PC-9 (cell line): ENCODE data around the gene ADIPOR1. TPM values are rescaled to one million over a fixed set of nuclear protein-coding genes. Genes with fewer than 3 reads are reported as not detected.

Experiments
- BruUV-seq: library from RNA; stranded (reverse); fragments of 400-500 nt; replicated peaks from 2 replicates; lab custom pipeline; 2021; lab: Mats Ljungman, UMichigan
- CTCF ChIA-PET: fragments of 300-600 bp; sonication (Branson Sonifier 250); formaldehyde crosslinking; loops from one replicate; lab custom pipeline; 2022; ENCODE audit warnings: antibody characterized with exemption; lab: Charles Lee
- POLR2A ChIA-PET: fragments of 300-600 bp; sonication (Branson Sonifier 250); formaldehyde crosslinking; loops from one replicate; lab custom pipeline; 2022; ENCODE audit warnings: antibody characterized with exemption; ENCODE audit not compliant: unreplicated experiment; lab: Charles Lee
- DNase-seq, 2 experiments: peaks; one replicate each; pipeline versions ENCODE4 v3.0.0 to v3.0.0-alpha.2; 2015 to 2022; ENCODE audit warnings: mixed read lengths in 1 of 2
- H2AFZ ChIP-seq: fragments of 200-600 bp; sonication (generic); 2 replicates; pipeline ENCODE4 v1.8.1; 2017; ENCODE audit warnings: antibody characterized with exemption
- H3F3A ChIP-seq: fragments of 200-600 bp; sonication (generic); 2 replicates; pipeline ENCODE4 v1.8.1; 2017; ENCODE audit warnings: antibody characterized with exemption, mild to moderate bottlenecking, low read depth; ENCODE audit not compliant: insufficient read depth
- H3K27ac ChIP-seq: fragments of 200-600 bp; sonication (generic); 2 replicates; pipeline ENCODE4 v1.6.1; 2016; ENCODE audit warnings: mixed run types
- H3K27me3 ChIP-seq: fragments of 200-600 bp; sonication (generic); 2 replicates; pipeline ENCODE4 v1.6.1; 2016; ENCODE audit warnings: low read depth, mixed run types; ENCODE audit not compliant: insufficient read depth
- H3K36me3 ChIP-seq: fragments of 200-600 bp; sonication (generic); 2 replicates; pipeline ENCODE4 v1.6.1; 2016; ENCODE audit warnings: low read depth, mixed run types
- H3K4me1 ChIP-seq: fragments of 200-600 bp; sonication (generic); replicated peaks from 2 replicates; pipeline ENCODE4 v1.6.1; 2016; ENCODE audit warnings: mixed run types; ENCODE audit not compliant: insufficient read depth
- H3K4me2 ChIP-seq: fragments of 200-600 bp; sonication (generic); 2 replicates; pipeline ENCODE4 v1.6.1; 2017; ENCODE audit warnings: mixed run types
- H3K4me3 ChIP-seq: fragments of 200-600 bp; sonication (generic); 2 replicates; pipeline ENCODE4 v1.6.1; 2016; ENCODE audit warnings: mixed run types
- H3K79me2 ChIP-seq: fragments of 200-600 bp; sonication (generic); 2 replicates; pipeline ENCODE4 v1.6.1; 2017; ENCODE audit warnings: low read depth, mixed run types
- H3K9me2 ChIP-seq: fragments of 200-600 bp; sonication (generic); 2 replicates; pipeline ENCODE4 v1.8.1; 2017; ENCODE audit warnings: mild to moderate bottlenecking; ENCODE audit not compliant: insufficient read depth
- H3K9me3 ChIP-seq: fragments of 200-600 bp; sonication (generic); 2 replicates; pipeline ENCODE4 v1.8.1; 2016; ENCODE audit warnings: low read depth; ENCODE audit not compliant: insufficient read depth
- H4K20me1 ChIP-seq: fragments of 200-600 bp; sonication (generic); 2 replicates; pipeline ENCODE4 v1.8.1; 2017; ENCODE audit not compliant: insufficient read depth
- EZH2 ChIP-seq: fragments of 200-600 bp; sonication (generic); IDR thresholded peaks from 2 replicates; pipeline ENCODE4 v1.8.0; 2017; ENCODE audit warnings: antibody characterized with exemption, low read depth
- intact Hi-C: fragments of 100-400 bp; cut with micrococcal nuclease; formaldehyde crosslinking; loops from one replicate; pipeline ENCODE4 v1.10.0; 2022; ENCODE audit not compliant: unreplicated experiment
- total RNA-seq: library from RNA; stranded (reverse); gene quantifications from 2 replicates; pipeline ENCODE4 v1.2.3, GENCODE V29; 2021
- TF ChIP-seq, protein P1 (sequence below): fragments of 200-600 bp; sonication (generic); conservative IDR thresholded peaks from 2 replicates; pipeline ENCODE4 v1.6.1; 2017; ENCODE audit warnings: mixed run types, antibody characterized with exemption, mild to moderate bottlenecking, moderate library complexity

Gene ADIPOR1
- total RNA-seq, 1 experiment from 2014 or later = 102 TPM

DNA sequence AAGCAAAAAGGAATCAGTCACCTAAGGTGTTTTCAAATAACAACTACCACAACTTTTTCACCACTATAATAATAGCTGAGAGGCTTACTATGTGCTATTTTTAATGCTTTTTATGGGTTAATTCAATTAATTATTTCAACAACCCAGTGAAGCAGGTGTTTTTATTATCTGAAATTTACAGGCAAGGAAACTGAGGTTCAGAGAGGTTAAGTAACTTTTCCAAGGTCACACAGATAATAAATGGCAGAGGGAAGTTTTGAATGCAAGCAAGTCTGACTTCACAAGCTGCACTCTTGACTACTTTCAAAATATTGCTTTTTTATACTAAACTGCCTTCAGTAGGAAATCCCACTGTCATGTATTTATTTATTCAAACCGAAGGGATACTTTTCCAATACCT lies 44.8 kb upstream of the ADIPOR1 start:
- Histone ChIP-seq H4K20me1 (no peaks in the 10 kb centered on the region), H3K79me2 (peaks cover 6% of the 10 kb centered on the region)

DNA sequence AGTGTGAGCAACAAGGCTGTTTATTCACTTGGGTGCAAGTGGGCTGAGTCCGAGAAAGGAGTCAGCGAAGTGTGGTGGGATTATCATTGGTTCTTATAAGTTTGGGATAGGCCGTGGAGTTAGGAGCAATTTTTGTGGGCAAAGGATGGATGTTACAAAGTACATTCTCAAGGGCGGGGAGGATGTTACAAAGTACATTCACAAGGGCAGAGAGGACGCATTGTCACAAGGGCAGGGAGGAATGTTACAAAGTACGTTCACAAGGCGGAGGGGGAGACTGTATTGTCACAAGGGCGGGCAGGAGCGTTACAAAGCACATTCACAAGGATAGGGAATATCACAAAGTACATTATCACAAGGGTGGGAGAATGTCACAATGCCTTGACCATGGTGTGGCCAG lies 43.9 kb upstream of the ADIPOR1 start:
- intact Hi-C loops = no loop called here
- H3K27ac ChIP-seq = no peak overlapping the region
- H4K20me1 ChIP-seq = no peaks in the 10 kb centered on the region
- H3K9me2 ChIP-seq = no peaks in the 10 kb centered on the region
- TF ChIP-seq, protein P1, sequence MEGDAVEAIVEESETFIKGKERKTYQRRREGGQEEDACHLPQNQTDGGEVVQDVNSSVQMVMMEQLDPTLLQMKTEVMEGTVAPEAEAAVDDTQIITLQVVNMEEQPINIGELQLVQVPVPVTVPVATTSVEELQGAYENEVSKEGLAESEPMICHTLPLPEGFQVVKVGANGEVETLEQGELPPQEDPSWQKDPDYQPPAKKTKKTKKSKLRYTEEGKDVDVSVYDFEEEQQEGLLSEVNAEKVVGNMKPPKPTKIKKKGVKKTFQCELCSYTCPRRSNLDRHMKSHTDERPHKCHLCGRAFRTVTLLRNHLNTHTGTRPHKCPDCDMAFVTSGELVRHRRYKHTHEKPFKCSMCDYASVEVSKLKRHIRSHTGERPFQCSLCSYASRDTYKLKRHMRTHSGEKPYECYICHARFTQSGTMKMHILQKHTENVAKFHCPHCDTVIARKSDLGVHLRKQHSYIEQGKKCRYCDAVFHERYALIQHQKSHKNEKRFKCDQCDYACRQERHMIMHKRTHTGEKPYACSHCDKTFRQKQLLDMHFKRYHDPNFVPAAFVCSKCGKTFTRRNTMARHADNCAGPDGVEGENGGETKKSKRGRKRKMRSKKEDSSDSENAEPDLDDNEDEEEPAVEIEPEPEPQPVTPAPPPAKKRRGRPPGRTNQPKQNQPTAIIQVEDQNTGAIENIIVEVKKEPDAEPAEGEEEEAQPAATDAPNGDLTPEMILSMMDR = no peak
- ChIA-PET CTCF (no interaction called here), POLR2A (no interaction called here)
- H3K36me3 ChIP-seq = no peaks in the 10 kb centered on the region
- peaks cover 6% of the 10 kb centered on the region; the same call in 1 of the 2 replicates for H3K4me1 ChIP-seq
- H3K27me3 ChIP-seq = no peaks in the 10 kb centered on the region
- H3F3A ChIP-seq = peaks cover 13% of the 10 kb centered on the region; the same call in 1 of the 2 replicates
- H3K4me3 ChIP-seq = no peak overlapping the region
- DNase-seq = no peak
- H3K4me2 ChIP-seq = no peak overlapping the region
- no peaks in the 10 kb centered on the region for H3K79me2 ChIP-seq
- H3K9me3 ChIP-seq = no peaks in the 10 kb centered on the region
- no TSS peak for BruUV-seq
- H2AFZ ChIP-seq = no peak overlapping the region

More for the DNA sequence above, 44.8 kb upstream of the ADIPOR1 start:
- POLR2A ChIA-PET = no interaction called here
- Histone ChIP-seq H3K9me3 (no peaks in the 10 kb centered on the region), H3K27me3 (no peaks in the 10 kb centered on the region), H3K4me2 (no peak overlapping the region), H3K27ac (no peak overlapping the region), H3F3A (peaks cover 17% of the 10 kb centered on the region), H3K9me2 (no peaks in the 10 kb centered on the region), H3K4me1 (peaks cover 6% of the 10 kb centered on the region; the same call in 1 of the 2 replicates), H3K4me3 (no peak overlapping the region), H2AFZ (no peak overlapping the region), H3K36me3 (no peaks in the 10 kb centered on the region)
- CTCF ChIA-PET = no interaction called here
- intact Hi-C loops = no loop called here
- no peak for DNase-seq
- no TSS peak for BruUV-seq
- no peak for TF ChIP-seq EZH2
- TF ChIP-seq, protein P1 = no peak

DNA sequence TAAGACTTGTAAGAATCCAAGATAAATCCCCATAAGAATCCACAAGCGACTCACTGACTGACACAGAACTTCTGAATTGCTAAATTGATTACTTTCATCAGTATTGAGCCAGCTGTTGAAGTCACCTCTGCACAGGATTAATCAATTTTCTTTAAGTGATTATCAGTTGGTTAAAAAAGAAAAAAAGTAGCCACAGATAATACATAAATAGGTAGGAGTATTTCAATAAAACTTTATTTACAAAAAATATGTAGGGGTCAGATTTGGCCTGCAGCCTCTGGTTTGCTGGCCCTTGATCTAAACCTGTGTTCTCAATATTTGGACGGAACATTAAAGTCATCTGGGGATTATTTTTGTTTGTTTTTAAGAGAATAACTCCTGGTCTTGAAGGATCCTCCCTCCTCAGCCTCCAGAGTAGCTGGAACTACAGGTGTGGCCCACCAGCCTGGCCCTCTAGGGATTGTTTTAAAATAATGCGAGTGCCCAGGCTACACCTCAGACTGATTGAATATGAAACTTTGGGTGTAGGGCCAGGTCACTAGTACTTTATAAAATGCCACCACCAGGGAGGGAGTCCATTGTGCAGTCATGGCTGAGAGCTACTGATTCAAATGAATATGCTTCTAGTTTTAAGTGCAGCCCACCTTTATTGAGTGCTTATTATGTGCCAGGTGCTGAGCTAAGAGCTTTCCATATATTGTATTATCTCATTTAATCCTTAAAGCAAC lies 42.3 kb upstream of the ADIPOR1 start:
- H2AFZ ChIP-seq = no peak overlapping the region
- H3F3A ChIP-seq = no peaks in the 10 kb centered on the region
- 0 out of 2 replicates have a peak, but pooled peaks cover 3% of the 10 kb centered on the region for H3K9me2 ChIP-seq
- intact Hi-C loops = no loop called here
- no peaks in the 10 kb centered on the region for H3K36me3 ChIP-seq
- POLR2A ChIA-PET = no interaction called here
- H3K4me1 ChIP-seq = peaks cover 3% of the 10 kb centered on the region
- H3K27ac ChIP-seq = no peak overlapping the region
- CTCF ChIA-PET = interaction anchor here (0.5 to 1.2 kb wide), 3 partner anchors 41 to 665 kb away, joined by 4 to 9 read pairs (median 5); no protein-coding TSS in a partner anchor
- H4K20me1 ChIP-seq = no peaks in the 10 kb centered on the region
- no peak for TF ChIP-seq EZH2
- TF ChIP-seq, protein P1 = no peak
- no peak overlapping the region for H3K4me2 ChIP-seq
- no peaks in the 10 kb centered on the region for H3K27me3 ChIP-seq
- no peaks in the 10 kb centered on the region for H3K9me3 ChIP-seq
- DNase-seq = no peak
- no peak overlapping the region for H3K4me3 ChIP-seq
- BruUV-seq = no TSS peak
- H3K79me2 ChIP-seq = no peaks in the 10 kb centered on the region
